Upper lobe of left lung (tissue), 4 donors: ENCODE measurements around the gene UBR4.
"Not testable (repeated sequence)": the region's sequence is repeated elsewhere in the genome, so short reads cannot be mapped to it uniquely, and the experiment has no call there.

Source experiments
- CTCF ChIP-seq, 6 experiments: fragments of 450-650 bp in 4 of 6; fragments of 200-600 bp in 2 of 6; sonication (generic) in 2 of 6; IDR thresholded peaks; one replicate each; pipeline ENCODE4 v1.5.1; 2016 to 2019; ENCODE audit warnings: antibody characterized with exemption in 6 of 6
- EP300 ChIP-seq, 4 donors: sonication (generic); formaldehyde crosslinking; IDR thresholded peaks; one replicate each; pipeline ENCODE4 v1.5.1; 2017; ENCODE audit warnings: antibody characterized with exemption in 4 of 4, control low read depth in 2 of 4
- POLR2A ChIP-seq, 4 donors: fragments of 450-650 bp; IDR thresholded peaks; one replicate each; pipeline ENCODE4 v1.5.1; 2016 to 2017; ENCODE audit warnings: antibody characterized with exemption in 4 of 4, mild to moderate bottlenecking in 2 of 4

- TF ChIP-seq POLR2A, CTCF, EP300 (IDR thresholded peaks at IDR 0.05): not testable (repeated sequence)
Measured at GRCh38 chr1:19216585-19216984, 6.5 kb upstream of the UBR4 start.
